ENCODE data around the gene GSG1L. TPM values are rescaled to one million over a fixed set of nuclear protein-coding genes. Genes with fewer than 3 reads are reported as not detected.

Gene GSG1L
- polyA plus RNA-seq, 3 donors: not detected

DNA sequence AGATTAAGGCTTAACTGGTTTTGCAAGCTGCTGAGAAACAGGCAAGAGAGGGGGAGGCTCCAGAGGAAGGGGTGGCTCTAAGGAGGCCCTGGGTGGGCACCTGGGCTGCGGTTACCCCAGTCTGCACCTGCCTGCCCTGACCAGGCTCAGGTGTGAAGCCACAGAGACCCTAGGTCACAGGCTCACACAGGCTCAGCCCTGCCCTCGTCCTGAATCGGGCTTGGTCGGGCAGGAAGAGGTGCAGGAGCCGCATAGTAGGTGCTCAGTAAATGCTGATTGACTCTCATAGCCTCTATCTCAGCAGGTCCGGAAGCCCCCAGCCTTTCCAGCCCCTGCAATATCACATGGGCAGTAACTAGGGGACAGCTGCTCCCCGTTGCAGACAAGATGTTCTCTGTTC is 203.4 kb downstream of the GSG1L start:
- intact Hi-C loops (cut with micrococcal nuclease): no loop called here
- H3K36me3 Mint-ChIP-seq: no peaks in the 10 kb centered on the region
- Histone ChIP-seq H3K9me3 (replicated peaks in 1 of 2; ENCODE audit: control insufficient read depth in 1 of 2, insufficient read depth in 1 of 2, low read length in 2 of 2) (peaks cover 9 to 11% of the 10 kb centered on the region in 2 donors), H3K27ac (ENCODE audit: low read depth in 1 of 2, low read length in 2 of 2) (no peak overlapping the region), H3K79me2 (ENCODE audit: insufficient read depth, low read length) (no peaks in the 10 kb centered on the region), H3K27me3 (ENCODE audit: control insufficient read depth in 2 of 2, insufficient read depth in 2 of 2, low read length in 2 of 2) (no peaks in the 10 kb centered on the region), H3K36me3 (replicated peaks in 1 of 2; ENCODE audit: control insufficient read depth in 1 of 2, insufficient read depth in 2 of 2, low read length in 2 of 2) (no peaks in the 10 kb centered on the region), H3K9ac (ENCODE audit: insufficient read depth, low read length, poor library complexity, severe bottlenecking) (no peak overlapping the region), H3K4me1 (ENCODE audit: control insufficient read depth in 1 of 2, insufficient read depth in 2 of 2, low read length in 2 of 2) (no peaks in the 10 kb centered on the region), H3K4me3 (replicated peaks in 1 of 3; ENCODE audit: low read depth in 2 of 3, low read length in 3 of 3) (no peak overlapping the region), H4K20me1 (ENCODE audit: insufficient read depth, low read length) (no peaks in the 10 kb centered on the region), H3K4me2 (replicated peaks; ENCODE audit: extremely low read depth, low read length, poor library complexity, severe bottlenecking) (no peak overlapping the region), H2AFZ (ENCODE audit: insufficient read depth, low read depth, low read length, poor library complexity, severe bottlenecking) (no peak overlapping the region)
- no peak overlapping the region for H3K4me3 Mint-ChIP-seq
- WGBS (ENCODE audit: insufficient coverage): 79% methylated on average over 7 of the region's 7 CpGs
- H3K9me3 Mint-ChIP-seq: peaks cover 8 to 20% (median 15%) of the 10 kb centered on the region in 7 donors
- no peak overlapping the region for H3K27ac Mint-ChIP-seq
- peaks cover 0 to 3% (median 0%) of the 10 kb centered on the region in 3 donors for H3K27me3 Mint-ChIP-seq (ENCODE audit: low read depth in 3 of 3)
- no peak for DNase-seq
- TF ChIP-seq, protein P1, sequence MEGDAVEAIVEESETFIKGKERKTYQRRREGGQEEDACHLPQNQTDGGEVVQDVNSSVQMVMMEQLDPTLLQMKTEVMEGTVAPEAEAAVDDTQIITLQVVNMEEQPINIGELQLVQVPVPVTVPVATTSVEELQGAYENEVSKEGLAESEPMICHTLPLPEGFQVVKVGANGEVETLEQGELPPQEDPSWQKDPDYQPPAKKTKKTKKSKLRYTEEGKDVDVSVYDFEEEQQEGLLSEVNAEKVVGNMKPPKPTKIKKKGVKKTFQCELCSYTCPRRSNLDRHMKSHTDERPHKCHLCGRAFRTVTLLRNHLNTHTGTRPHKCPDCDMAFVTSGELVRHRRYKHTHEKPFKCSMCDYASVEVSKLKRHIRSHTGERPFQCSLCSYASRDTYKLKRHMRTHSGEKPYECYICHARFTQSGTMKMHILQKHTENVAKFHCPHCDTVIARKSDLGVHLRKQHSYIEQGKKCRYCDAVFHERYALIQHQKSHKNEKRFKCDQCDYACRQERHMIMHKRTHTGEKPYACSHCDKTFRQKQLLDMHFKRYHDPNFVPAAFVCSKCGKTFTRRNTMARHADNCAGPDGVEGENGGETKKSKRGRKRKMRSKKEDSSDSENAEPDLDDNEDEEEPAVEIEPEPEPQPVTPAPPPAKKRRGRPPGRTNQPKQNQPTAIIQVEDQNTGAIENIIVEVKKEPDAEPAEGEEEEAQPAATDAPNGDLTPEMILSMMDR (IDR thresholded peaks at IDR 0.05): no peak
- H3K4me1 Mint-ChIP-seq: no peaks in the 10 kb centered on the region

DNA sequence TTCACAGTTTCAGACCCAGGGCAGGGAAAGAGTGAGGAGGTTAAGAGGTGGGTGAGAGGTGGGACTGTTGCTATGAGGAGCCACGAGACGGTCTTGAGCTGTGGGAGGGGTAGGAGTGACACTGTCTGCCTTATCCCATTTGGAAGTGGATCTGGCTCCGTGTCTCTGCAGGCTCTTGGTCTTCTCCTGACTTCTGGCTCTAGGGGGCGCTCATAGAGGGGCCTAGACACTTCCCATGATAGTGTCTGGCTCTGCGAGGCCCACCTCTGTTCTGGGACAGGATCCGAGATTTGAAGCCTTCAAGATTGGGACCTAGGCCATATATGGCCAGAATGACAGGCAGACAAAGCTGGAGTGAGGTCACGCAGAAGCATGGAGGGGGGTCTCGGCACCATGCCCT is 204.5 kb downstream of the GSG1L start:
- TF ChIP-seq, protein P1 (IDR thresholded peaks at IDR 0.05): no peak
- no peaks in the 10 kb centered on the region for H3K79me2 ChIP-seq (ENCODE audit: insufficient read depth, low read length)
- H4K20me1 ChIP-seq (ENCODE audit: insufficient read depth, low read length): no peaks in the 10 kb centered on the region
- H3K4me2 ChIP-seq (replicated peaks; ENCODE audit: extremely low read depth, low read length, poor library complexity, severe bottlenecking): no peak overlapping the region
- Mint-ChIP-seq H3K4me1 (no peaks in the 10 kb centered on the region), H3K27me3 (ENCODE audit: low read depth in 3 of 3) (peaks cover 2 to 3% (median 3%) of the 10 kb centered on the region in 3 donors), H3K4me3 (no peak overlapping the region), H3K36me3 (no peaks in the 10 kb centered on the region), H3K9me3 (peaks cover 7 to 18% (median 13%) of the 10 kb centered on the region in 7 donors), H3K27ac (no peak overlapping the region)
- H3K36me3 ChIP-seq (replicated peaks in 1 of 2; ENCODE audit: control insufficient read depth in 1 of 2, insufficient read depth in 2 of 2, low read length in 2 of 2): no peaks in the 10 kb centered on the region
- H3K27me3 ChIP-seq (ENCODE audit: control insufficient read depth in 2 of 2, insufficient read depth in 2 of 2, low read length in 2 of 2): no peaks in the 10 kb centered on the region
- WGBS (ENCODE audit: insufficient coverage): 62% methylated on average over 8 of the region's 8 CpGs
- no peak overlapping the region for H3K4me3 ChIP-seq (replicated peaks in 1 of 3; ENCODE audit: low read depth in 2 of 3, low read length in 3 of 3)
- DNase-seq: no peak
- intact Hi-C loops (cut with micrococcal nuclease): no loop called here
- no peaks in the 10 kb centered on the region for H3K4me1 ChIP-seq (ENCODE audit: control insufficient read depth in 1 of 2, insufficient read depth in 2 of 2, low read length in 2 of 2)
- H3K9ac ChIP-seq (ENCODE audit: insufficient read depth, low read length, poor library complexity, severe bottlenecking): no peak overlapping the region
- H2AFZ ChIP-seq (ENCODE audit: insufficient read depth, low read depth, low read length, poor library complexity, severe bottlenecking): no peak overlapping the region
- no peak overlapping the region for H3K27ac ChIP-seq (ENCODE audit: low read depth in 1 of 2, low read length in 2 of 2)
- H3K9me3 ChIP-seq (replicated peaks in 1 of 2; ENCODE audit: control insufficient read depth in 1 of 2, insufficient read depth in 1 of 2, low read length in 2 of 2): peaks cover 9 to 11% of the 10 kb centered on the region in 2 donors

All from CD14-positive monocyte (primary cell).